Omental fat pad (tissue), 4 donors: ENCODE data around the gene TSC22D2. TPM values are rescaled to one million over a fixed set of nuclear protein-coding genes. Genes with fewer than 3 reads are reported as not detected.
"Not testable (repeated sequence)": the region's sequence is repeated elsewhere in the genome, so short reads cannot be mapped to it uniquely, and the experiment has no call there.

Experiments
- ATAC-seq: fragments of 150-250 bp; one replicate; pipeline ENCODE4 v1.9.1; 2016; ENCODE audit warnings: mild to moderate bottlenecking, moderate library complexity; ENCODE audit not compliant: low FRiP score
- DNase-seq: peaks from one replicate; pipeline ENCODE4 v3.0.0-alpha.2; 2019; ENCODE audit warnings: low spot score
- CTCF ChIP-seq, 3 donors: fragments of 450-650 bp; IDR thresholded peaks; one replicate each; pipeline ENCODE4 v1.5.1; 2016 to 2017; ENCODE audit warnings: antibody characterized with exemption in 3 of 3, mild to moderate bottlenecking in 3 of 3, moderate library complexity in 2 of 3
- total RNA-seq, 4 donors: library from RNA; depleted of rRNA; stranded (reverse); fragments of >200 nt; gene quantifications; one replicate each; pipeline ENCODE4 v1.1.0, GENCODE V29; 2016

TSC22D2 gene
- total RNA-seq, 4 donors from 2014 or later = 15.8 to 66.2 (median 22.9) TPM

- ATAC-seq (no peak), DNase-seq (no peak)
- no peak for TF ChIP-seq CTCF (IDR thresholded peaks at IDR 0.05)
Observed at GRCh38 chr3:150462108-150462507, 54.0 kb downstream of the TSC22D2 start.

- DNase-seq (no peak), ATAC-seq (no peak)
- TF ChIP-seq CTCF (IDR thresholded peaks at IDR 0.05) = no peak
Observed at GRCh38 chr3:150464684-150465083, 56.6 kb downstream of the TSC22D2 start.

- ATAC-seq (no peak), DNase-seq (no peak)
- no peak for TF ChIP-seq CTCF (IDR thresholded peaks at IDR 0.05)
Observed at GRCh38 chr3:150467381-150467780, 59.3 kb downstream of the TSC22D2 start.

- DNase-seq (no peak), ATAC-seq (peak; percentile 99)
- no peak for TF ChIP-seq CTCF (IDR thresholded peaks at IDR 0.05)
Observed at GRCh38 chr3:150469031-150469930, 61.2 kb downstream of the TSC22D2 start.

- ATAC-seq = no peak
- TF ChIP-seq CTCF (IDR thresholded peaks at IDR 0.05) = no peak
- DNase-seq = no peak
Observed at GRCh38 chr3:150469931-150470740, 62.0 kb downstream of the TSC22D2 start.

- ATAC-seq = no peak
- no peak for TF ChIP-seq CTCF (IDR thresholded peaks at IDR 0.05)
Observed at GRCh38 chr3:150472421-150472820, 64.3 kb downstream of the TSC22D2 start.

GRCh38 chr3:150473161-150473560 is 65.1 kb downstream of the TSC22D2 start:
- DNase-seq, ATAC-seq: not testable (repeated sequence)

More at GRCh38 chr3:150472421-150472820, 64.3 kb downstream of the TSC22D2 start:
- no peak for DNase-seq
